ENCODE data around the gene BNC2.

The BNC2 gene

GRCh38 chr9:16593746-16594145 is 276.7 kb downstream of the BNC2 start:
- no peak for DNase-seq (ENCODE audit: low spot score)

DNA sequence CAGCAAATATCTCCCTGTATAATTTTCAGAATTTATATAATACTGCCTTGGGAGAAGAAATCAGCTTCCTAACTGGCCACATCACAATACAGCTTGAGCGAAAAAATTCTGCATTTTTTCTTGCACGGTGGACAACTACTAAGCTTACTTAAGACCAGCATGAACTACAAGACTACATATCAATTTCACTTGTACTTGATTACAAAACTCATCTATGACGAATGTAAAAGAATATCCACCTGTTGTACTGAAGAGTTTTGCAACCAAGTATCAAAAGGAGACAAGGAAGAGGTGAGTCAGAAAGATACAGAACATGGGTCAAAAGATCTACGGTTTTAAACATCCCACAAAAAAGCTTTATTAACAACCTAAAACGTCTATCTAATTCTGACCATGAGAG is 279.4 kb downstream of the BNC2 start:
- DNase-seq (ENCODE audit: low spot score) = no peak

DNA sequence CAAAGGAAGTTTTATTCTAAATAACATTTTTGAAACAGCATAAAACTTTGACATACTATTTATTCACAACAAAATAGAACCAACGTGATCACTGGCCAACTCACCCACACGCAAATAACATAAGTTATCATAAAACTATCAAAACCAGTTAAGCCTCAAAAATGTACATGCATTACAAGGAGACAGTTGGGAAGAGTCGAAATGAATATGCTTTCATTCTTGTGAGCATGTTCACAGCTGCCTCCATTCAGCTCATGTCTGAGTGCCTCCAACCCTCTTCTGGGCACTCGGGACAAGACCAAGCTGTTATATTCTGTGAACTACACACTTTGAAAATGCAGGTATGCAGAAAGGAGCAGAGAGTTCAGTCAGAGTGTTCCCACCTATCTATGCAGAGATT is 284.9 kb downstream of the BNC2 start:
- DNase-seq (ENCODE audit: low spot score) = no peak

DNA sequence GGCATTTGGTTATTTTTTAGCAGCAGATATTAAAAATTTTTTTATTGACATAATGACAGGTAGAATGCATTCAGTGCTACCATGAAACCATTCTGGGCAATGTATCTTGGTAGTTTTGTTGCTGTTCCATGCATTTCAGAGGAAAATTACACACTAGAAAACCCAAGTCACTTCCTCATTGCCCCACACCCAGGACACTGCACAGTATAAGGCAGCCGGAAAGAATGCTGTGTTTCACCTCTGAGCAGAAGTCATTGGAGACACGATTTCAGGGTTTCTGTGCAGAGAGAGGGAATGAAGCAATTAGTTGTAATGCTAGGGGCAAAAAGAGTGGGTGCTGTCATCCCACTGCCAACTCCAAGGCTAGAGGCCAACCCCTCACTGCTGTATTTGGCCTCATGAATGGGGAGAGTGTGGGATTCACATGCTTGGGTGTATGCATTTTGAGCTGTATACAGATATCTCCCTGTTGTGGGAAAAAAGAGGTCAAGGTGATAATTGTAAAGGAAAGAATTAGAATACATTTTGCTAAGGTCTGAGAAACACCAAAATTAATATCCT is 290.5 kb downstream of the BNC2 start:
- DNase-seq (ENCODE audit: low spot score) = no peak

DNA sequence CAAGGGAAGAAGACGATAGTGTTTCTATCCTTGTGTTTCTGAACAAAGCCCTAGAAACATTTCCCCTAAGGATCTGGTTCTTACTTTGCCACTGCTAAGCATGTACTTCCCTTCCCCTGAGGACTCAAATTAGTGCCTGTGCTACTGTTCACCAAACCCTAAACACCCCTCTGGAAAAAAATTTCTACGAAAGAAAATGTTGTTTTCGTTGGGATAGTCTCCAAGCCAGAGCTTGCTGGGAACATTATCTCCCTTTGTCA is 294.6 kb downstream of the BNC2 start:
- DNase-seq (ENCODE audit: low spot score) = no peak

GRCh38 chr9:16575142-16575985 is 295.1 kb downstream of the BNC2 start:
- DNase-seq (ENCODE audit: low spot score) = no peak

GRCh38 chr9:16572005-16572734 is 298.3 kb downstream of the BNC2 start:
- DNase-seq (ENCODE audit: low spot score) = no peak

DNA sequence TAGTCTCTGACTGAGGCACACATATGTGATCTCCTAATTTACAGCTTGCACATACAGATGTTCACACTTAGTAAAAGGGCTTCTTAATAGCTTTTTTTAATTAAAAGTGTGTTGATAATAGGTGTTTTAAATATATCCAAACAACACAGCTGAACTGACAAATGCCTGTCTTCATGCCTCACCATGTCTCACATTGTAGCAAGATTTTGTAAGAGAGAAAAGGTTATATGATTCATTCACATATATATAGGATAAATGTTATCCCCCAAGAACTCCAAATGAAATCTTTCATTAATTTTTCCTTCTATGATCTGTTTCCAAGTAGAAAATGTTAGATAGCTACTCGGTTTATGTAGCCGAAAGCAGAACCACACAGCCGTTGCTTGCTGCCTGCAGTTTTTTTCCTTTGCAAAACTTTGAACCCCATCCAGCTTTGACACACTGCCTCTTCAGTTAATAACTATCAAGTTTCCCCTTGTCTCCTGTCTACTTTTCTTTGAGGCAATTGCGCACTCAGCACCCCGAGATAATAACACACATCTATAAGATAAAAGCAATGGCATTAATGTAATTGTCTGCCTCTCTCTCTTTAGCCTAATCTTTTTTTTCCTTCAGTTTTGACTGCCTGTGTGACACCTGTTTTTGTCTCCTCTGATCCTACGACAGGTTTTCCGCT is 299.2 kb downstream of the BNC2 start:
- DNase-seq (ENCODE audit: low spot score) = no peak

GRCh38 chr9:16563446-16563845 is 307.0 kb downstream of the BNC2 start:
- no peak for DNase-seq (ENCODE audit: low spot score)

DNA sequence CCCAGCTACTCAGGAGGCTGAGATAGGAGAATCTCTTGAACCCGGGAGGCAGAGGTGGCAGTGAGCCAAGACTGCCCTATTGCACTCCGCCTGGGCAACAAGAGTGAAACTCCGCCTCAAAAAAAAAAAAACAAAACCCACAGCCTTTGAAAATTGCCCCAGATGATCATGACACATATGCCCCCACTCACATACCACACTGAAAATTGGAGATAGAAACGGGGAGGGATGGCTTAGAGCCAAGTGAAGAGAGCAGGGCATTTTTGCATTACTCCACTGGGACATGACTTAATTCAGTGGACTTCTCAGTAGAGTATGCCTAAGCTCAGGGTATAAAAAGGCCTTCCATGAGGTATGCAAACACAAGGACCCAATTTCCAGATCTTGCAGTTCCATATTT is 309.3 kb downstream of the BNC2 start:
- no peak for DNase-seq (ENCODE audit: low spot score)

DNA sequence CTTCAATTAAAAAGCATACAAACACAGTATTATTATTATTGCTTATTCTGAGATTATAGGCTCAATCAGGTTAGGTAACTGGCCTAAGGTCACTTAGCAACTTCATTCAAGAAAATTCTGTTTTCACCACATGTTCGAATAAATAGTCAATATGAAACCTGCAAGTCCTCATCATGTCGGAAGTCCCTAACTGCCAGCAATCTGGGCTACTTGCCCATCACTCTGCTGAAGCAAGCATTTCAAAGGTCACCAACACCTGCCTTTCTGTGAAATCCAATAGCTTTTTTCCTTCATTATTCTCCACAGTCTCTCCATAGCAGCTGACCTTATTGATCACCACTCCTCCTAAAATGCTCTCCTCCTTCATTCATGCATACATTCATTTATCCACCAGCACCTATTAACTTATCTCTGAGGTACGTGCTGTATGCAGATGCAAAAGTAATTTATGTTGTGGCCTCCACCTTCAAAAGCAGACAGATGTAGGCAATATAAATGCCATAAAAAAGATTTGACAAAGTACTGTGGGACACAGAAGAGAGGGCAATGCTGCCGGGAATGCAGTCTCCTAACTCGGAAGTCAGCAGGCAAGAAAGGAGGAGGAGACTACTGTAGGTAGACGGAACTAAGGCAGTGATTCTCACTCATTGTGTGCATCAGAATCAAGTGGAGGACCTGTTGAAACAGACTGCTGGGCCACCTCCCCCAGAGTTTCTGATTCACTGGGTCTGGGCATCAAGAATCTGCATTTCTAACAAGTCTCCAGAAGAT is 310.9 kb downstream of the BNC2 start:
- DNase-seq (ENCODE audit: low spot score) = no peak

GRCh38 chr9:16555802-16556201 is 314.7 kb downstream of the BNC2 start:
- DNase-seq (ENCODE audit: low spot score) = no peak

DNA sequence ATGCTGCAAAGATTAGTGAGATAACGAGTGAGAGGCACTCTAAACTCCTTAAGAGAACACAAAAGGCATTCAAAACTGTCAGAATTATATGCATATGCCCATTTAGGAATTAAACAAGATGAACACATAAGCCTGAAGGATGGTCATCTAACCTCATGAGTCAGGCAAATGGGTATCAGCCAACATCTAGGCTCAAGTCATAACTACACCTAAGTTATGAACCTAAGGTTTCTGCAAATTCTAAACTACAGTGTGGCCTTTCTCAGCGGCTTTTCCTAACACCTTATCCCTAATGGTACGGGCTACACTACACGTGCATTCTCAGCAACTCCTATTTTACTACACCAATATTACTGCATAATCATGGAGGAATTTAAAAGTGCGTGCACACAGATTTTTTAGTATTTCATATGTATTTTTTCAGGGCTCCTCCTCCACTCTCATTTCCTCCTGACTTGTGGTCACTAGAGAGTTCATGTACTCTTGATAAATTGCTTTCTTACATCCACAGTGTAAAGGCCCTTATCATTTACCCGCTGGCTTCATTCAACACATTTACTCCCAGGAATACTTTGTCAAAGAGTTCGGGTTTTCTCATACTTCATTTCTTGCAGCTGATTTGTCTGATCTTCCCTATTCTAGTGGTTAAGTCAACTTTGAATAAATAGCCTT is 316.5 kb downstream of the BNC2 start:
- no peak for DNase-seq (ENCODE audit: low spot score)

- no peak for DNase-seq (ENCODE audit: low spot score)
Observed at GRCh38 chr9:16552252-16552651, 318.2 kb downstream of the BNC2 start.

DNA sequence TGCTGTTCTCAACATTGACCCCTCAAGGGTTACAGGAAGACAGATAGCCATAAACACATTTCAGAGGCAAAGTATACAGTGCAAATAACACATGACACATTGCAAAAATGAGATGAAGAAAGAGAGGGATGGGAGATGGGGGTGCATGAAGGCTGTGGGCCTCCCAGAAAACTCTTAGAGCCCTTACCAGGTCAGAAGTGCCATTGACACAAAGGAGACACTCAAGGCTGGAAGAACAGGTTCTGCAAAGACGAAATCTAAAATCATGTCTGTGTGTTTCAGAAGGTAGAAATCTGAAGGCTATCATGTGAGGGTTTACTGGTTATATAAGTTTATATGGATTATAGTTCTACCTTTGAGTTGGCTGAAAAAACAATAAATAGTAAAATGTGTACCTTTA is 318.8 kb downstream of the BNC2 start:
- no peak for DNase-seq (ENCODE audit: low spot score)

GRCh38 chr9:16545639-16546038 is 324.8 kb downstream of the BNC2 start:
- no peak for DNase-seq (ENCODE audit: low spot score)

GRCh38 chr9:16544842-16545241 is 325.6 kb downstream of the BNC2 start:
- no peak for DNase-seq (ENCODE audit: low spot score)

DNA sequence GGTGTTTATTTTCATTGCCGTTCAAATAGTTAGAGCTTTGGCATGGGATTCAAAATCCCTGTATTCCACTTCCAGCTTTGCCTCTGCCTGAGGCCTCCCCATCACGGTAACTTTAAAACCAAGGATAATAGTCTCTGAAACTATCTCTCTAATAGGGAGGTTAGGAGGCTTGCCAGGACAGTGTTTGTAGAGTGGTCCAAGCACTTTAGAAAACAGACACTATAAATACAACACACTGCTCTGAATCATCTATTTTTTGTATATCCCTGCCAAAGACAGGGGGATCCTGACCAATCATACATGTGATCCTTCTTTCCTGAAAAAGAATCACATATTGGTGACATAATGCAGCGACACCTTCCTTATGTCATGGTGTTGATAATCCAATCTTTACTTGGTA is 326.8 kb downstream of the BNC2 start:
- no peak for DNase-seq (ENCODE audit: low spot score)

DNA sequence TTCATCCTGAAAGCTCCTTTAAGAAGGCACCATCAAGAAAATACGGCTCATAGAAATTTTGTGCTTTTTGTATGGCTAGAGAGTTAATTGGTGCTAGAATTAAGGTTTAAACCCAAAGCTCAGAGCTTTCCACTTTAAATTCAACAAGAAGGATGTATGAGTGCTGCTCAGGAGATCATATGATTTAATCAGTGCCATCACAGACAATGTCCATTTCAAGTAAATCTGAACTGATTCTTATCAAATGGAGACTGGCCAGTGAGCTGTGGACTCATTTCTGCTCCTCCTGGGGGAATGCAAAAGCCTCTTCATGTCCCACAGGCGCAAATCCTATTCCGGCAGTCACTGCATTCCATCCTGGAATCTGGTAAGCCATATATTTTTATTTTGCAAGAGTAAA is 327.2 kb downstream of the BNC2 start:
- DNase-seq (ENCODE audit: low spot score) = no peak

DNA sequence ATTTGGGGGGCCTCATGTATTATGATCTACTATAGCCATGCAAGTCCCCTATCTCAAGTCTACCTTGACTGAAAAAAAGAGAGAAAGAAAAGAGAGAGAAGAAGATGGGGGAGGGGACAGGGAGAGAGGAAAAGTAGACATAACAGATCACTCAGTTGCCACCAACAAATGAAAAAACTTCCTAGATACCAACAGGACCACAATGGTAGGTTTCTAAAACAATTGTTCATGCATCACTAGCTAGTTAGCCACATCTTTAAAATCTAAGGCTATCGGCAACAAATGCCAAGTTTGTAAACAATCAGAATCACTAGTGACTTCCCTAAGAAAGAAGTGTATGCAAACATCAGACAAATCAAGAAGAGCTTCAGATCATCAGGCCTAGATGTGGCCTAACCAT is 328.2 kb downstream of the BNC2 start:
- no peak for DNase-seq (ENCODE audit: low spot score)

- no peak for DNase-seq (ENCODE audit: low spot score)
Observed at GRCh38 chr9:16540743-16541613, 329.5 kb downstream of the BNC2 start.

Measured in LoVo (cell line).